ENCODE data around the gene ZNF831. TPM values are rescaled to one million over a fixed set of nuclear protein-coding genes. Genes with fewer than 3 reads are reported as not detected.

Gene ZNF831
- total RNA-seq, 4 donors from 2014 or later: 0.05 to 0.07 TPM; not detected in 2

DNA sequence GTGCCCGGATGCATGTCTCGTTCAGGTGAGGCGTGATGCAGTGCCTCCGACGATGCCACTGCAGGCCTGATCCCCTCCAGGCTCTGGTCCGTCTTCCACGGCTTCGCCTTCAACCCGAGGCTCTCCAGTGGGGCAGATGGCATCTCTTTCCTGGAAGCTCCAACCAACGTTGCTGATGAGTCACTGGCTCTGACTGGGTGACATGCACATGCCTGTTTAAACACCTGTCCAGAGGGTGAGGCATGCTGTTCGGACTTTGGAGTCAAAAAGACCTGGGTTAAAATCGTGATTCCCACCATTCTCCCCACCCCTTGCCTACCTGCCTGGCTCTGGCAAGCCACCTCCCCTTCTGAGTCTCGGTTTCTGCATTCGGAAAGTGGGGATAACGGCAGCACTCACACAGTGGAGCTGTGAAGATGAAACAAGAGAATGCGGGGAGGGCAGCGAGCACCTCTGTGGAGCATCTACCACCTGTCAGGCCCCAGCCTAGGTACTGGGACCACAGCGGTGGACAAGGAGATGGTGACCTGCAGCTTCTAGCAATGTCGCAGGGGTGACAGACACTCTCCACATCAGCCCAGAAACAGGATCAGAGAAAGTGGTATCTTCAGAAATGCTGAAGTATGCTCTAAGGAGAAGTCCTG lies 128.2 kb downstream of the ZNF831 start:
- DNase-seq (no peak), ATAC-seq (no peak)
- Histone ChIP-seq H3K36me3 (no peaks in the 10 kb centered on the region), H3K4me1 (no peaks in the 10 kb centered on the region), H3K27ac (no peak overlapping the region), H3K27me3 (peaks cover 0 to 5% (median 0%) of the 10 kb centered on the region in 3 donors), H3K4me3 (no peak overlapping the region), H3K9me3 (no peaks in the 10 kb centered on the region)
- in situ Hi-C loops (cut with MboI; ENCODE audit: low sequenced_read_pairs in 4 of 4) (loop anchor here in 1 of 4 donors (25.0 kb wide), 1 partner anchor 95 kb away; no protein-coding TSS in a partner anchor), intact Hi-C loops (cut with DNase I; ENCODE audit: low total_unique reads) (no loop called here)
- TF ChIP-seq POLR2A (IDR thresholded peaks at IDR 0.05): no peak
- TF ChIP-seq, protein P1, sequence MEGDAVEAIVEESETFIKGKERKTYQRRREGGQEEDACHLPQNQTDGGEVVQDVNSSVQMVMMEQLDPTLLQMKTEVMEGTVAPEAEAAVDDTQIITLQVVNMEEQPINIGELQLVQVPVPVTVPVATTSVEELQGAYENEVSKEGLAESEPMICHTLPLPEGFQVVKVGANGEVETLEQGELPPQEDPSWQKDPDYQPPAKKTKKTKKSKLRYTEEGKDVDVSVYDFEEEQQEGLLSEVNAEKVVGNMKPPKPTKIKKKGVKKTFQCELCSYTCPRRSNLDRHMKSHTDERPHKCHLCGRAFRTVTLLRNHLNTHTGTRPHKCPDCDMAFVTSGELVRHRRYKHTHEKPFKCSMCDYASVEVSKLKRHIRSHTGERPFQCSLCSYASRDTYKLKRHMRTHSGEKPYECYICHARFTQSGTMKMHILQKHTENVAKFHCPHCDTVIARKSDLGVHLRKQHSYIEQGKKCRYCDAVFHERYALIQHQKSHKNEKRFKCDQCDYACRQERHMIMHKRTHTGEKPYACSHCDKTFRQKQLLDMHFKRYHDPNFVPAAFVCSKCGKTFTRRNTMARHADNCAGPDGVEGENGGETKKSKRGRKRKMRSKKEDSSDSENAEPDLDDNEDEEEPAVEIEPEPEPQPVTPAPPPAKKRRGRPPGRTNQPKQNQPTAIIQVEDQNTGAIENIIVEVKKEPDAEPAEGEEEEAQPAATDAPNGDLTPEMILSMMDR (IDR thresholded peaks at IDR 0.05 in 4 of 5, conservative IDR thresholded peaks at IDR 0.05 in 1 of 5): no peak

DNA sequence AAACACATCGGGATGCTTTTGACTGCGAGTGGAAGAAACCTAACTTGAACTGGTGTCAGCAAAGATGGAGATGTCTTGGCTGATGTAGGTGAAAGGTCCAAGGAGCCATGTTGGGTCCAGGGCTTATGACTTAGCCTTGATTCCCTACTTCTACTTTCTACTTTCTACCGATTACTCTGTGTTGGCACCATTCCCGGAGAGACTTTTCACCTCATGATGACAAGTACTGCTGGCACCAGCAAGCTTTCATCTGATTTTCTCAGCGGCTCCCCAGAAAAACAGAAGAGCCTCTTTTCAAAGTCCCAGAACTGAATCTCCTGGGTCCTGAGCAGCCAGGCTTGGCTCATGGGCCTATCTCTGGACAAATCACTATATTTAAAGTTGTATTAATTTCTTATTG lies 131.9 kb downstream of the ZNF831 start:
- Histone ChIP-seq H3K4me3 (no peak overlapping the region), H3K36me3 (no peaks in the 10 kb centered on the region), H3K4me1 (no peaks in the 10 kb centered on the region), H3K27me3 (peaks cover 5 to 26% (median 17%) of the 10 kb centered on the region in 3 donors), H3K27ac (no peak overlapping the region), H3K9me3 (no peaks in the 10 kb centered on the region)
- ATAC-seq: no peak
- in situ Hi-C loops (cut with MboI; ENCODE audit: low sequenced_read_pairs in 4 of 4) (loop anchor here in 1 of 4 donors (25.0 kb wide), 1 partner anchor 92 kb away; no protein-coding TSS in a partner anchor), intact Hi-C loops (cut with DNase I; ENCODE audit: low total_unique reads) (no loop called here)
- TF ChIP-seq, protein P1 (IDR thresholded peaks at IDR 0.05 in 4 of 5, conservative IDR thresholded peaks at IDR 0.05 in 1 of 5): no peak
- no peak for TF ChIP-seq POLR2A (IDR thresholded peaks at IDR 0.05)
- no peak for DNase-seq

DNA sequence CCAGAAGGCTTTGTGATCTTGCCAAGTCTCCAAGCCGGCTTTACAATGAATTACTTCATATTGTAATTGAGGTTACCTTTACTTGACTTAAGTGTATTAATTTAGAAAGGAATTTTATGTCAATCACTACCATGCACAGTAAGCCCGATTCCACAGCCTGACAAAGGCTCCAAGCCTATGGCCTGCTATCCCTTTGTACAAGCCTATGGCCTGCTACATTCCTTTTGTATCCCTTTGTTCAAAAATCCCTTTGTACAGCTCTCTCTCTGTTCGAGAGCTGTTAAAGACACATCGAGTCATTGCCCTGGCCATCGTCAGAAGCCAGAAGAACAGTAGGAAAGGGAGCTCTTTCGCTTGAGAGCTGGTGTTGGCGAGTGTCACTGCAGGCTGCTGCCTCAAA lies 134.1 kb downstream of the ZNF831 start:
- Histone ChIP-seq H3K9me3 (no peaks in the 10 kb centered on the region), H3K27ac (no peak overlapping the region), H3K27me3 (peaks cover 9 to 29% (median 28%) of the 10 kb centered on the region in 3 donors), H3K4me1 (no peaks in the 10 kb centered on the region), H3K4me3 (no peak overlapping the region), H3K36me3 (no peaks in the 10 kb centered on the region)
- intact Hi-C loops (cut with DNase I; ENCODE audit: low total_unique reads): no loop called here
- in situ Hi-C loops (cut with MboI; ENCODE audit: low sequenced_read_pairs in 4 of 4): loop anchor here in 1 of 4 donors (25.0 kb wide), 1 partner anchor 90 kb away; no protein-coding TSS in a partner anchor
- ATAC-seq (no peak), DNase-seq (no peak)
- TF ChIP-seq, protein P1 (IDR thresholded peaks at IDR 0.05 in 4 of 5, conservative IDR thresholded peaks at IDR 0.05 in 1 of 5): no peak
- TF ChIP-seq POLR2A (IDR thresholded peaks at IDR 0.05): no peak

DNA sequence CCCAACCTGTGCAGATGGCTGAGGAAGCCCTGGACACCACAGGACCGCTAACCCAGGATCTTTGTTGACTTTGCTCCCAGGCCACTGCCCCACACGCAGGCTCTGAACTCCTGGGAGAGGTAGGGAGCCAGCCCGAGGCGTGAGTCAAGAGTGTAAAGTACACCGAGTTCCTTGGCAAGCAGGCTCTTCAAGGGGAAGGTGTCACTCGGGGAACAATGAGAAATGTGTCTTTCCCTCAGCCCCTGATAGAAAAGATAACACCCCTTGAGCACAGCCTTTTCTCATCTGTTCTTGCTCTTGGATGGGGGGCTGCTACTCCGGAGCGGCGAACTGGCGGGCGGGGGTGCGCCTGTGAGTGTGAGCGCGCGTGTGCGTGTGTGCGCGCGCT lies 136.3 kb downstream of the ZNF831 start:
- H3K9me3 ChIP-seq: no peaks in the 10 kb centered on the region
- DNase-seq (no peak), ATAC-seq (no peak)
- H3K27me3 ChIP-seq: peaks cover 9 to 29% (median 23%) of the 10 kb centered on the region in 3 donors
- H3K4me1 ChIP-seq: no peaks in the 10 kb centered on the region
- H3K4me3 ChIP-seq: no peak overlapping the region
- no peaks in the 10 kb centered on the region for H3K36me3 ChIP-seq
- intact Hi-C loops (cut with DNase I; ENCODE audit: low total_unique reads): no loop called here
- no peak for TF ChIP-seq POLR2A (IDR thresholded peaks at IDR 0.05)
- TF ChIP-seq, protein P1 (IDR thresholded peaks at IDR 0.05 in 4 of 5, conservative IDR thresholded peaks at IDR 0.05 in 1 of 5): no peak
- in situ Hi-C loops (cut with MboI; ENCODE audit: low sequenced_read_pairs in 4 of 4): loop anchor here in 1 of 4 donors (25.0 kb wide), 1 partner anchor 87 kb away; no protein-coding TSS in a partner anchor
- H3K27ac ChIP-seq: no peak overlapping the region
